T-cell (primary cell): ENCODE results near the gene DAB2IP. TPM values are rescaled to one million over a fixed set of nuclear protein-coding genes. Genes with fewer than 3 reads are reported as not detected.
A peak's percentile ranks its signal among the peaks of the same experiment; 100 is the strongest.

Source experiments
- ATAC-seq, 4 experiments: fragments of 200-7000 bp in 3 of 4; fragments of 150-1000 bp in 1 of 4; cut with Tn5 transposase; replicated peaks in 1 of 4; 1 replicate in 3 of 4; 2 replicates in 1 of 4; pipeline ENCODE4 v1.10.0; 2021; ENCODE audit warnings: moderate library complexity in 3 of 4, mild to moderate bottlenecking in 2 of 4, moderate number of reproducible peaks in 1 of 4
- CTCF ChIA-PET, 2 donors: fragments of 300-600 bp; sonication (Branson Sonifier 250); formaldehyde crosslinking; loops; one replicate each; lab custom pipeline; 2022; ENCODE audit warnings: antibody characterized with exemption in 2 of 2; lab: Charles Lee
- POLR2A ChIA-PET, 2 donors: fragments of 300-600 bp; sonication (Branson Sonifier 250); formaldehyde crosslinking; loops; one replicate each; lab custom pipeline; 2022; ENCODE audit warnings: antibody characterized with exemption in 2 of 2; lab: Charles Lee
- DNase-seq, 35 experiments: peaks; one replicate each; pipeline versions ENCODE4 v3.0.0 to v3.0.0-alpha.2; 2013 to 2023
- H3K27ac ChIP-seq: one replicate; pipeline ENCODE4 v1.5.1; 2013; ENCODE audit warnings: low read length
- H3K27me3 ChIP-seq, 2 experiments: replicated peaks in 1 of 2; 1 replicate in 1 of 2; 2 replicates in 1 of 2; pipeline versions ENCODE4 v1.6.1 to v1.7.0; 2013; ENCODE audit warnings: low read length in 1 of 2, mixed read lengths in 1 of 2; ENCODE audit not compliant: control insufficient read depth in 2 of 2, insufficient read depth in 2 of 2; ENCODE audit errors: extremely low read depth in 1 of 2
- H3K36me3 ChIP-seq, 2 donors: 1 replicate in 1 of 2; 2 replicates in 1 of 2; pipeline versions ENCODE4 v1.6.1 to v1.7.0; 2013; ENCODE audit warnings: low read length in 1 of 2; ENCODE audit not compliant: control insufficient read depth in 2 of 2, insufficient read depth in 1 of 2; ENCODE audit errors: extremely low read depth in 1 of 2
- H3K4me1 ChIP-seq, 2 experiments: 1 replicate in 1 of 2; 2 replicates in 1 of 2; pipeline versions ENCODE4 v1.6.1 to v1.7.0; 2013; ENCODE audit warnings: low read length in 2 of 2, mixed read lengths in 1 of 2; ENCODE audit not compliant: insufficient read depth in 2 of 2, control insufficient read depth in 1 of 2; ENCODE audit errors: extremely low read depth in 1 of 2
- H3K4me3 ChIP-seq, 2 donors: 1 replicate in 1 of 2; 2 replicates in 1 of 2; pipeline versions ENCODE4 v1.5.1 to v1.7.0; 2013; ENCODE audit warnings: mild to moderate bottlenecking in 2 of 2, low read length in 1 of 2, moderate library complexity in 1 of 2; ENCODE audit not compliant: control insufficient read depth in 1 of 2; ENCODE audit errors: extremely low read depth in 1 of 2
- H3K9me3 ChIP-seq: 2 replicates; pipeline ENCODE4 v1.7.0; 2013
- H3K27ac Mint-ChIP-seq, 2 donors: one replicate each; pipeline ENCODE4 v1.8.0; 2020 to 2021; ENCODE audit warnings: mild to moderate bottlenecking in 2 of 2, mixed read lengths in 2 of 2
- H3K27me3 Mint-ChIP-seq, 2 donors: one replicate each; pipeline ENCODE4 v1.8.0; 2021 to 2022; ENCODE audit warnings: mixed read lengths in 2 of 2
- H3K36me3 Mint-ChIP-seq: one replicate; pipeline ENCODE4 v1.8.0; 2021; ENCODE audit warnings: mixed read lengths
- H3K4me1 Mint-ChIP-seq, 3 donors: one replicate each; pipeline ENCODE4 v1.8.0; 2020 to 2022; ENCODE audit warnings: mixed read lengths in 3 of 3, mild to moderate bottlenecking in 1 of 3
- H3K4me3 Mint-ChIP-seq, 3 donors: one replicate each; pipeline ENCODE4 v1.8.0; 2020 to 2022; ENCODE audit warnings: mild to moderate bottlenecking in 3 of 3, mixed read lengths in 3 of 3, moderate library complexity in 3 of 3
- H3K9me3 Mint-ChIP-seq, 3 donors: one replicate each; pipeline ENCODE4 v1.8.0; 2020 to 2022; ENCODE audit warnings: mixed read lengths in 3 of 3
- WGBS: methylation state at CpG from one replicate; pipeline ENCODE4 v1.1.5; 2013; ENCODE audit warnings: missing lambda C conversion rate; ENCODE audit not compliant: insufficient coverage; 5-methylcytosine and 5-hydroxymethylcytosine counted together
- total RNA-seq, 35 experiments: library from RNA in 6 of 35; stranded (reverse) in 6 of 35; fragments of 120-200 nt in 1 of 35; gene quantifications; one replicate each; pipeline versions ENCODE4 v1.2.1 to v1.2.4 and lab custom pipeline; 2013 to 2026

DAB2IP gene
- total RNA-seq, 5 donors from 2014 or later (not counting 1 experiment from before 2014, with no cell fraction given) = 0.22 to 0.53 (median 0.34) TPM; not detected in 1

DNA sequence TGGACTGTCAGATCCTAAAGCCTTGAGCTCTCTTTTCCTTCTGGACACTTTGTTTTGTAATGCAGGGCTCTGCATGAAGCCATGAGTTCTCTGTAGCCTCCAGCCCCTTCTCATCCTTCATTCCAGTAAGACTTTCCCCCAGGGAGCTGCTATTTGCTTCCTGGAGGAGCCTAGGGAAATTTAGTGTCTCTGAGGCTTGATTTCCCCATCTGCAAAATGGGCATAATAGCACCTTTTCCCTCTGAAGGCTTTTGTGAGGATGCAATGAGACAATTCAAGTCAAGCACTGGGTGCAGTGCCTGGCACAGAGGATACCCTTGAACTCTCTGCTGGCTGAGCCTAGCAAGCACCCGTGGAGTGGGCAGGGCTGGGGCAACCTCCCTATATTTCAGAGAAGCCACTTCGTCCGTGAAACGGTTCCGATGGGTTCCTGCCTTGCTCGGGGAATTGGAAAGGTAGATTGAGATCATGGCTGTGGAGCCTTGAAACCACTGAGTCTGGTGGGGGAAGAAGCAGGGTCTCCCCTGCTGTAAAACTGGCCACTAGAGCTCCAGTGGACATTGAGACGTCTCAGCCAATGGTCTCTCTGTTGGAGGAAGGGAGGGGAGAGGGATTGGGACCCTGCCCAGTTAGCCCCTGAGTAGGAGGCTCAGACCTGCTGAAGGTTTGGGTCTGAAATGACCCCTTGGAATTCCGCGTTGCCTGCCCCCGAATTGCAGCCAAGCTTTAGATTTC, 14.3 kb upstream of the DAB2IP start:
- peaks cover 0 to 2% of the 10 kb centered on the region in 2 donors for H3K36me3 ChIP-seq
- H3K9me3 ChIP-seq = no peaks in the 10 kb centered on the region
- H3K9me3 Mint-ChIP-seq = no peaks in the 10 kb centered on the region
- no peaks in the 10 kb centered on the region for H3K36me3 Mint-ChIP-seq
- WGBS = 87% methylated on average over 7 of the region's 10 CpGs
- ChIA-PET POLR2A (no interaction called here), CTCF (no interaction called here)
- ATAC-seq = no peak
- H3K27me3 Mint-ChIP-seq = peaks cover 0 to 8% of the 10 kb centered on the region in 2 donors
- peaks cover 0 to 10% of the 10 kb centered on the region in 2 experiments for H3K4me1 ChIP-seq
- peaks cover 0 to 26% of the 10 kb centered on the region in 2 experiments for H3K27me3 ChIP-seq
- H3K27ac ChIP-seq = no peak overlapping the region
- no peak overlapping the region for H3K4me3 ChIP-seq
- no peak overlapping the region for H3K4me3 Mint-ChIP-seq
- no peak overlapping the region for H3K27ac Mint-ChIP-seq
- DNase-seq = no peak
- peaks cover 0 to 5% (median 3%) of the 10 kb centered on the region in 3 donors for H3K4me1 Mint-ChIP-seq

DNA sequence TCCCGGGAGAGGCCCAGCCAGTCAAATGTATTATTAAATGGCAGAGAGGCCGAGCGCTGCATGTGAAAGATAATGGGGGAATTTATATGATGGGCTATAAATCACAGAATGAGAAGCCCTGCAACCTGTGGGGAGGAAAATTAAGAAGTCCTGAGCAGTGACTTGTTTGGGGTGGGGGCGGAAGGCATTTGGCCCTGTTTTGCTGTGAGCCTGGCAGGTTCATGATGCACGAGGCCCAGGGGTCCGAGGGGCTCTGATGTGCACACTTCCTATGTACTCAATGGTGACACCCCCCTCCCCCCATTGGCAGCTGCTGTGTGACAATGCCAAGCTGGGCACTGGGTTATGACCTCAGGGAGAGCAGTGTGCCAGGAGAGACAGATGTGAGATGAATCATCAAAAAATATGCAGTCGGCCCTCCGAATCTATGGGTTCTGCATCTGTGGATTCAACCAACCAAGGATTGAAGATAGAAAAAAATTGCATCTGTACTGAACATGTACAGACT, 13.7 kb upstream of the DAB2IP start:
- Mint-ChIP-seq H3K9me3 (no peaks in the 10 kb centered on the region), H3K4me3 (no peak overlapping the region), H3K27ac (no peak overlapping the region), H3K27me3 (peaks cover 0 to 8% of the 10 kb centered on the region in 2 donors), H3K36me3 (no peaks in the 10 kb centered on the region), H3K4me1 (peaks cover 0 to 5% (median 3%) of the 10 kb centered on the region in 3 donors)
- ATAC-seq (no peak), DNase-seq (no peak)
- H3K4me3 ChIP-seq = no peak overlapping the region
- peaks cover 0 to 10% of the 10 kb centered on the region in 2 experiments for H3K4me1 ChIP-seq
- peaks cover 0 to 2% of the 10 kb centered on the region in 2 donors for H3K36me3 ChIP-seq
- WGBS = 47% methylated on average over 6 of the region's 8 CpGs
- peaks cover 0 to 23% of the 10 kb centered on the region in 2 experiments for H3K27me3 ChIP-seq
- CTCF ChIA-PET = no interaction called here
- no peak overlapping the region for H3K27ac ChIP-seq
- POLR2A ChIA-PET = no interaction called here
- H3K9me3 ChIP-seq = no peaks in the 10 kb centered on the region

DNA sequence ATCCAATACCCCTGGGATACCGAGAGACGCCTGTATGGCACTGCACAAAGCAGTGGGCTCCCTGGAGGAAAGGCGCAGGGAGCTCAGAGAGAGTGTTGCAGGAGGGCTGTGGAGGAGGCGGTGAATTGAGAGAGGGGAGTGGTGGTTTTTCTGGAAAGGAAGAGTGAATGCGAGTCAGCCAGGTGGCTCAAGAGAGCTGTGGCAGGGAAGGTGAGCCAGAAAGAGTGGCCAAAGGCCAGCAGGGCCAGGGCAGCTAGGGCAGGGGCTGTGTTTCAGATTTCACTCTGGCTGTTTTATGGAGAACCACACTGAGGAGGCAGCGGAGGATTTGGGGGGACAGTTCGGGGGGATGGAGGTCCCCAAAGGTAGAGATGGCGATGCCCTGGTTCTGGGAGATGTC, 13.0 kb upstream of the DAB2IP start:
- H3K27me3 ChIP-seq = peaks cover 0 to 23% of the 10 kb centered on the region in 2 experiments
- DNase-seq = no peak
- ChIA-PET POLR2A (no interaction called here), CTCF (no interaction called here)
- Mint-ChIP-seq H3K36me3 (no peaks in the 10 kb centered on the region), H3K4me3 (no peak overlapping the region), H3K9me3 (no peaks in the 10 kb centered on the region), H3K27ac (no peak overlapping the region), H3K27me3 (peaks cover 0 to 6% of the 10 kb centered on the region in 2 donors), H3K4me1 (peaks cover 0 to 5% (median 3%) of the 10 kb centered on the region in 3 donors)
- H3K9me3 ChIP-seq = no peaks in the 10 kb centered on the region
- H3K36me3 ChIP-seq = peaks cover 0 to 2% of the 10 kb centered on the region in 2 donors
- peaks cover 0 to 10% of the 10 kb centered on the region in 2 experiments for H3K4me1 ChIP-seq
- no peak for ATAC-seq
- 89% methylated on average over 8 of the region's 8 CpGs for WGBS
- no peak overlapping the region for H3K27ac ChIP-seq
- H3K4me3 ChIP-seq = no peak overlapping the region

GRCh38 chr9:121638901-121639592, 12.4 kb upstream of the DAB2IP start:
- ChIA-PET CTCF (no interaction called here), POLR2A (no interaction called here)
- no peaks in the 10 kb centered on the region for H3K9me3 Mint-ChIP-seq
- peaks cover 0 to 5% (median 3%) of the 10 kb centered on the region in 3 donors for H3K4me1 Mint-ChIP-seq
- 91% methylated on average over 5 of the region's 5 CpGs for WGBS
- H3K9me3 ChIP-seq = no peaks in the 10 kb centered on the region
- no peak overlapping the region for H3K4me3 Mint-ChIP-seq
- ATAC-seq (no peak), DNase-seq (no peak)
- H3K36me3 ChIP-seq = peaks cover 0 to 2% of the 10 kb centered on the region in 2 donors
- peaks cover 5 to 9% of the 10 kb centered on the region in 2 donors for H3K27me3 Mint-ChIP-seq
- H3K27ac Mint-ChIP-seq = no peak overlapping the region
- no peaks in the 10 kb centered on the region for H3K36me3 Mint-ChIP-seq
- H3K27me3 ChIP-seq = peaks cover 0 to 20% of the 10 kb centered on the region in 2 experiments
- no peak overlapping the region for H3K27ac ChIP-seq
- no peak overlapping the region for H3K4me3 ChIP-seq
- H3K4me1 ChIP-seq = peaks cover 0 to 7% of the 10 kb centered on the region in 2 experiments

- ATAC-seq (no peak), DNase-seq (no peak)
- H3K4me1 Mint-ChIP-seq = peaks cover 0 to under 1% (median 0%) of the 10 kb centered on the region in 3 donors
- Histone ChIP-seq H3K4me1 (peaks cover 0 to 1% of the 10 kb centered on the region in 2 experiments), H3K9me3 (no peaks in the 10 kb centered on the region), H3K4me3 (no peak overlapping the region), H3K36me3 (peaks cover 0 to 2% of the 10 kb centered on the region in 2 donors), H3K27ac (no peak overlapping the region), H3K27me3 (peaks cover 0 to 15% of the 10 kb centered on the region in 2 experiments)
- peaks cover 5 to 10% of the 10 kb centered on the region in 2 donors for H3K27me3 Mint-ChIP-seq
- no peak overlapping the region for H3K27ac Mint-ChIP-seq
- POLR2A ChIA-PET = no interaction called here
- no peak overlapping the region for H3K4me3 Mint-ChIP-seq
- H3K9me3 Mint-ChIP-seq = no peaks in the 10 kb centered on the region
- WGBS = 98% methylated on average over 6 of the region's 6 CpGs
- CTCF ChIA-PET = no interaction called here
- H3K36me3 Mint-ChIP-seq = no peaks in the 10 kb centered on the region
Measured at GRCh38 chr9:121639619-121640018, 11.8 kb upstream of the DAB2IP start.

DNA sequence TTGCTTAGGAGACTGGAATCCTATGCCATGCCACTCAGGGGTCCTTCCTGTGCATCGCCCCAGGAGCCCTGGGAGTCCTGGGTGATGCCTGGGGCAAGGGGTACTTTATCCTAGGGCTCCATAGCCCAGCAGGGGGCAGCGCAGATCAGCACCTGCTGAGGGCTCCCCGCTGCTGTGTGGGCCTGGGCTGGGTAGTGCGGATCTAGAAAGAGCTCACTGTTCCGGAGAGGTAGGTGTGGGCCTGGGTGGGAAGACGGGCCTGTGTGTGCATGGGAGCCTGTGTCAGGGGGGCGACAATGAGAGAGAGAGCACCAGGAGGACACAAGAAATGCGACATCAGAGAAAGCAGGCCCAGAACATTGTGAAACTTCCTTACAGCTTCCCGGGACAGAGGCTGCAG, 11.4 kb upstream of the DAB2IP start:
- H3K4me3 ChIP-seq = no peak overlapping the region
- no peaks in the 10 kb centered on the region for H3K9me3 ChIP-seq
- H3K4me1 ChIP-seq = no peaks in the 10 kb centered on the region
- Mint-ChIP-seq H3K27me3 (peaks cover 5 to 13% of the 10 kb centered on the region in 2 donors), H3K9me3 (no peaks in the 10 kb centered on the region), H3K36me3 (no peaks in the 10 kb centered on the region), H3K4me1 (no peaks in the 10 kb centered on the region), H3K4me3 (no peak overlapping the region), H3K27ac (no peak overlapping the region)
- H3K36me3 ChIP-seq = peaks cover 0 to 2% of the 10 kb centered on the region in 2 donors
- CTCF ChIA-PET = no interaction called here
- ATAC-seq (no peak), DNase-seq (peak in 11 of 35 experiments; percentile 4 to 23 (median 10))
- no peak overlapping the region for H3K27ac ChIP-seq
- WGBS = 89% methylated on average over 6 of the region's 9 CpGs
- peaks cover 0 to 11% of the 10 kb centered on the region in 2 experiments for H3K27me3 ChIP-seq
- POLR2A ChIA-PET = no interaction called here
